Ishikawa (cell line): ENCODE data around the gene HEBP1.

Experiments used
- CEBPB ChIP-seq: IDR thresholded peaks from 2 replicates; pipeline ENCODE4 v1.6.1; 2012
- CREB1 ChIP-seq: IDR thresholded peaks from 2 replicates; pipeline ENCODE4 v1.6.1; 2012; ENCODE audit warnings: low read depth
- EGR1 ChIP-seq: IDR thresholded peaks from 2 replicates; pipeline ENCODE4 v1.6.1; 2012
- EP300 ChIP-seq: IDR thresholded peaks from 2 replicates; pipeline ENCODE4 v1.6.1; 2012; ENCODE audit warnings: borderline replicate concordance
- FOXM1 ChIP-seq: IDR thresholded peaks from 2 replicates; pipeline ENCODE4 v1.6.1; 2012; ENCODE audit warnings: low read depth, borderline replicate concordance
- NFIC ChIP-seq: IDR thresholded peaks from 2 replicates; pipeline ENCODE4 v1.6.1; 2012
- RAD21 ChIP-seq: IDR thresholded peaks from 2 replicates; pipeline ENCODE4 v1.6.1; 2012; ENCODE audit warnings: low read depth
- TAF1 ChIP-seq: IDR thresholded peaks from 2 replicates; pipeline ENCODE4 v1.6.1; 2012; ENCODE audit warnings: low read depth, mild to moderate bottlenecking
- TCF12 ChIP-seq: IDR thresholded peaks from 2 replicates; pipeline ENCODE4 v1.6.1; 2012; ENCODE audit warnings: low read depth
- TEAD4 ChIP-seq: IDR thresholded peaks from 2 replicates; pipeline ENCODE4 v1.6.1; 2012
- YY1 ChIP-seq: IDR thresholded peaks from 2 replicates; pipeline ENCODE4 v1.6.1; 2012; ENCODE audit warnings: low read depth
- ZBTB7A ChIP-seq: IDR thresholded peaks from 2 replicates; pipeline ENCODE4 v1.6.1; 2012; ENCODE audit warnings: low read depth
- TF ChIP-seq, protein P1 (sequence below): IDR thresholded peaks from 2 replicates; pipeline ENCODE4 v1.6.1; 2012
- TF ChIP-seq, protein P2 (sequence below): IDR thresholded peaks from 2 replicates; pipeline ENCODE4 v1.6.1; 2012
- TF ChIP-seq, protein P3 (sequence below): IDR thresholded peaks from 2 replicates; pipeline ENCODE4 v1.6.1; 2012; ENCODE audit warnings: low read depth, mild to moderate bottlenecking

The HEBP1 gene

DNA sequence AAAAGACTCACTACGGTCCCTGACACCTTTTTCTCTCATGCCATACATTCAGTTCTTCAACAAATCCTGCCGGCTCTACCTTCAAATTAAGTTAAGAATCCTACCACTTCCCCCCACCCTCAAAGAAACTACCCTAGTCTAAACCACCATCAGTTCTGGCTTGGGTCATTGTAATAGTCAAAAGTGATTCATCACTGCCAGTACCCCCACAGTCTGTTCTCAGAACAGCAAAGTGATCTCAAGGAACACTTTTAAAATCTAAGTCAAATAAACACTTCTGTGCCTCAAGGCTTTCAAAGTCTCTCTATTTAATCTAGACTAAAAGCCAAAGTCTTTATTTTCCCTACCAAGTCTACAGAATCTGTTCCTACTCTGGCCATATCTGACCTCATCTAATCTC lies 32.1 kb upstream of the HEBP1 start:
- TF ChIP-seq TAF1 (no peak), YY1 (no peak), EP300 (no peak), FOXM1 (no peak), NFIC (no peak), ZBTB7A (no peak), CREB1 (no peak), RAD21 (no peak), TCF12 (no peak), CEBPB (no peak), TEAD4 (no peak), EGR1 (no peak)
- TF ChIP-seq, protein P1, sequence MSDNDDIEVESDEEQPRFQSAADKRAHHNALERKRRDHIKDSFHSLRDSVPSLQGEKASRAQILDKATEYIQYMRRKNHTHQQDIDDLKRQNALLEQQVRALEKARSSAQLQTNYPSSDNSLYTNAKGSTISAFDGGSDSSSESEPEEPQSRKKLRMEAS = no peak
- TF ChIP-seq, protein P2, sequence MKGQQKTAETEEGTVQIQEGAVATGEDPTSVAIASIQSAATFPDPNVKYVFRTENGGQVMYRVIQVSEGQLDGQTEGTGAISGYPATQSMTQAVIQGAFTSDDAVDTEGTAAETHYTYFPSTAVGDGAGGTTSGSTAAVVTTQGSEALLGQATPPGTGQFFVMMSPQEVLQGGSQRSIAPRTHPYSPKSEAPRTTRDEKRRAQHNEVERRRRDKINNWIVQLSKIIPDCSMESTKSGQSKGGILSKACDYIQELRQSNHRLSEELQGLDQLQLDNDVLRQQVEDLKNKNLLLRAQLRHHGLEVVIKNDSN = no peak
- TF ChIP-seq, protein P3, sequence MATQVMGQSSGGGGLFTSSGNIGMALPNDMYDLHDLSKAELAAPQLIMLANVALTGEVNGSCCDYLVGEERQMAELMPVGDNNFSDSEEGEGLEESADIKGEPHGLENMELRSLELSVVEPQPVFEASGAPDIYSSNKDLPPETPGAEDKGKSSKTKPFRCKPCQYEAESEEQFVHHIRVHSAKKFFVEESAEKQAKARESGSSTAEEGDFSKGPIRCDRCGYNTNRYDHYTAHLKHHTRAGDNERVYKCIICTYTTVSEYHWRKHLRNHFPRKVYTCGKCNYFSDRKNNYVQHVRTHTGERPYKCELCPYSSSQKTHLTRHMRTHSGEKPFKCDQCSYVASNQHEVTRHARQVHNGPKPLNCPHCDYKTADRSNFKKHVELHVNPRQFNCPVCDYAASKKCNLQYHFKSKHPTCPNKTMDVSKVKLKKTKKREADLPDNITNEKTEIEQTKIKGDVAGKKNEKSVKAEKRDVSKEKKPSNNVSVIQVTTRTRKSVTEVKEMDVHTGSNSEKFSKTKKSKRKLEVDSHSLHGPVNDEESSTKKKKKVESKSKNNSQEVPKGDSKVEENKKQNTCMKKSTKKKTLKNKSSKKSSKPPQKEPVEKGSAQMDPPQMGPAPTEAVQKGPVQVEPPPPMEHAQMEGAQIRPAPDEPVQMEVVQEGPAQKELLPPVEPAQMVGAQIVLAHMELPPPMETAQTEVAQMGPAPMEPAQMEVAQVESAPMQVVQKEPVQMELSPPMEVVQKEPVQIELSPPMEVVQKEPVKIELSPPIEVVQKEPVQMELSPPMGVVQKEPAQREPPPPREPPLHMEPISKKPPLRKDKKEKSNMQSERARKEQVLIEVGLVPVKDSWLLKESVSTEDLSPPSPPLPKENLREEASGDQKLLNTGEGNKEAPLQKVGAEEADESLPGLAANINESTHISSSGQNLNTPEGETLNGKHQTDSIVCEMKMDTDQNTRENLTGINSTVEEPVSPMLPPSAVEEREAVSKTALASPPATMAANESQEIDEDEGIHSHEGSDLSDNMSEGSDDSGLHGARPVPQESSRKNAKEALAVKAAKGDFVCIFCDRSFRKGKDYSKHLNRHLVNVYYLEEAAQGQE = no peak

DNA sequence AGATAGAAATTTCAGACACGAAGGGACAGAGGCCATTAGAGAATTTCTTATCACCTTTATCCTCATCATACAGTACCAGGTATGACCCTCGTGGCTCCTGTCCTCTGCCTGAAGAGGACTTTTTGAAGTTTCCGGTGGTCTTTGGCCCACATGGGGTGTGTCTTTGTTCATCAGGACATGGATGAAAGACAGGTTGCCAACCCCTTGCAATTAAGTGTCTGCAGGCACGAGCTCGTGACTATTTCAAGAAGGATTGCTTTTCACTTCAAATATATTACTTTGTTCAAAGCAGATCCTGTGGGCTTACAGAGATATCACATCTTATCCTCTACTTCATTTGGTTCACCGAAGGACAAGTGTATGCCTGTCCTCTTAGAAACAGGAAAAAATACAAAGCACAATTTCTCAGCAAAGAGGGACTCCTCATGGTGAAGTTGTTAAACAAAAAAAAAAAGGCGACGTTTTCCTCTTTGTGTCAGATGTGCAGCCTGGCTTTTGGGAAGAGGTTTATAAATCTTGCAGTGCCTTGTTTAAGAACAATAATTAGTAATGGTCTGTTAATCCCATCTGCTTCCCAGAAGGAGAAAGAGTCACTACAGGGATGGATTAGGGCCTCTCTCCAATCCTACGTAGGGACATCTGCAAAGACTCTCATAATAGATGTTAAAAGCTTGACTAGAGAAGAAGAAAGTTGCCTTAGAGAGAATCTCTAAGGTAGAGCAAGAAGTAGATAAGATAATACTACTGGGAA lies 30.7 kb upstream of the HEBP1 start:
- TF ChIP-seq FOXM1 (no peak), RAD21 (no peak), YY1 (no peak), NFIC (no peak), TAF1 (no peak), ZBTB7A (no peak), EP300 (no peak), CREB1 (no peak), CEBPB (no peak)
- TF ChIP-seq, protein P3 = no peak
- TF ChIP-seq, protein P2 = no peak
- TF ChIP-seq, protein P1 = no peak

DNA sequence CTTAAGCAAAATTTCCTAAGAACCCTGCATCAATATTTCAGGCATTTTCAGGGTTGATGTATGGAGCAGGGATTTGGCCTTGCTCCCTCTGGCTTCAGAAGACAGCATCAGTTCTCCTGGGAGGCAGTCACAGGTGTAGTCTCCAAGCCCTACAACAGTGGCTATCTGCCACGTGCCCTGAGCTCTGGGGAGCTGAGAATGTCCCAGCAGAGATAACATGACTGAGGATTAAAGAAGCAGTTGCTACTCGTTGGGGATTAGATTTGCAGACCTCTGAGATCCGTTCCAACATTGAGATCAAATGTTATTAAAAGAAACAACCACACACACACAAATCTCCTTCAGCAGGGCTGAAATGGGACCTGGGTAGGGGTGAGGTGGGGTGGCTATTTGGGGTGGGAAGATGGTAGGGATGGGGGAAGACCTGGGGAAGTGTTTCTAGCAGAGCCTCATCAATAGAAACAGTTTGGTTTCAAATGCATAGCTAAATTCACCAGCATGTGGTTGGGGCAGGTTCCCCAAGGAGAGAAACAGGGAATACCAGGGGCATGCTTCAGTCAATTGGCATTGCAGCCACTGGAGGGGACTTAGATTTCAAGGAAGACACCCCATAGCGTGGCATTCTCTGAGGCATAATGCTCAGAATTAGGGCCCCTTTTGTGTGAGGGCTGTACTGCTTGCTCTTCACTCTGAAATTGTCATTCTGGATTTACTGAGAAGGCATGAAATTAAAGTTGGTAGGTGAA lies 28.9 kb upstream of the HEBP1 start:
- TF ChIP-seq TEAD4 = no peak
- TF ChIP-seq EGR1 = no peak
- TF ChIP-seq TAF1 = no peak
- TF ChIP-seq CEBPB = no peak
- TF ChIP-seq CREB1 = no peak
- no peak for TF ChIP-seq EP300
- no peak for TF ChIP-seq TCF12
- TF ChIP-seq, protein P1 = no peak
- TF ChIP-seq ZBTB7A = no peak
- no peak for TF ChIP-seq NFIC
- TF ChIP-seq, protein P3 = no peak
- TF ChIP-seq, protein P2 = no peak
- no peak for TF ChIP-seq YY1
- TF ChIP-seq FOXM1 = no peak
- no peak for TF ChIP-seq RAD21
